Measurements from ENCODE around the gene MT1E. TPM values are rescaled to one million over a fixed set of nuclear protein-coding genes. Genes with fewer than 3 reads are reported as not detected.

The MT1E gene
- total and polyA plus RNA-seq, 11 donors, result 33.3 to 192 (median 103) TPM

DNA sequence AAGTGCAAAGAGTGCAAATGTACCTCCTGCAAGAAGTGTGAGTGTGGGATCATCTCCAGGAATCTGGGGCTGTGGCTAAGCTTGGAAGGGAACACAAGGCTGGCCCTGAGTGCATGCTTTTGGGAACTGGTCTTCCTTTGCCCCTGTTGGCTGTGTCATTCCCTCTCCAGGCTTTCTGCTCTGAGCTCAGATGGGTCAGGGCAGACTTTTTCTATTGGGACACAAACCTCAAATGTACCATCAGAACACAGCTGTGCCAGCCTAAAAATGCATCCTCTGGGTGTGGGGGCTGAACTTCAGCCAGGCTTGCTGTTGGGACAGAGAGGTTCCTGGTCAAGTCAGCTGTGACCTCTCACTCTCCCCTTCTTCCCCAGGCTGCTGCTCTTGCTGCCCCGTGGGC is 27.0 kb downstream of the MT1E start:
- no peaks in the 10 kb centered on the region for H3K36me3 ChIP-seq
- H3K4me3 ChIP-seq, result no peak overlapping the region
- intact Hi-C loops (cut with DNase I), result no loop called here
- WGBS, 4 donors, result 53 to 73% (median 58%) methylated on average over 1 of the region's 1 CpG
- H3K27me3 ChIP-seq, result peaks cover 0 to 23% (median 9%) of the 10 kb centered on the region in 9 donors
- H3K27ac ChIP-seq, result no peak overlapping the region
- H3K9me3 ChIP-seq, result no peaks in the 10 kb centered on the region
- no peak for TF ChIP-seq POLR2A (IDR thresholded peaks at IDR 0.05)
- TF ChIP-seq, protein P1, sequence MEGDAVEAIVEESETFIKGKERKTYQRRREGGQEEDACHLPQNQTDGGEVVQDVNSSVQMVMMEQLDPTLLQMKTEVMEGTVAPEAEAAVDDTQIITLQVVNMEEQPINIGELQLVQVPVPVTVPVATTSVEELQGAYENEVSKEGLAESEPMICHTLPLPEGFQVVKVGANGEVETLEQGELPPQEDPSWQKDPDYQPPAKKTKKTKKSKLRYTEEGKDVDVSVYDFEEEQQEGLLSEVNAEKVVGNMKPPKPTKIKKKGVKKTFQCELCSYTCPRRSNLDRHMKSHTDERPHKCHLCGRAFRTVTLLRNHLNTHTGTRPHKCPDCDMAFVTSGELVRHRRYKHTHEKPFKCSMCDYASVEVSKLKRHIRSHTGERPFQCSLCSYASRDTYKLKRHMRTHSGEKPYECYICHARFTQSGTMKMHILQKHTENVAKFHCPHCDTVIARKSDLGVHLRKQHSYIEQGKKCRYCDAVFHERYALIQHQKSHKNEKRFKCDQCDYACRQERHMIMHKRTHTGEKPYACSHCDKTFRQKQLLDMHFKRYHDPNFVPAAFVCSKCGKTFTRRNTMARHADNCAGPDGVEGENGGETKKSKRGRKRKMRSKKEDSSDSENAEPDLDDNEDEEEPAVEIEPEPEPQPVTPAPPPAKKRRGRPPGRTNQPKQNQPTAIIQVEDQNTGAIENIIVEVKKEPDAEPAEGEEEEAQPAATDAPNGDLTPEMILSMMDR (IDR thresholded peaks at IDR 0.05), result no peak
- DNase-seq (no peak), ATAC-seq (no peak)
- H3K4me1 ChIP-seq, result peaks cover 0 to 7% (median 4%) of the 10 kb centered on the region in 12 donors

DNA sequence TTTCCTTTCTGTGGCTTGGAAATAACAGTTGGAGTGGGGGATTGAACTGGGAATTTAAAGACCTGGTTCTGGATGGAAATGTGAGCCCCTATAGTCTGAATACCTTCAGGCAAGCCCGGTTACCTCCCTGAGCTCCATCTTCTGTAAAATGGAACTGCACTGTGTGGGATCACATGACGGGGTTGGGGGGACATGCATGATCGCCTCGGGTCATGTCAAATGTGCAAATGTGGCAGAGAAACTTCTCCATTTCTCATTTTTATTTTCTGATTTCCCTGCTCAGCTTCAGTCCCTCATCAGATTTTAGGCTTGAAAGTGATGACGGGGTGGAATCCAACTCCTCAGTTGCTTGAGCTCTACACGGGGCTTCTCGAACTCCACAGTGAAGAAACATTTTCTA is 27.6 kb downstream of the MT1E start:
- ATAC-seq (no peak), DNase-seq (no peak)
- intact Hi-C loops (cut with DNase I), result no loop called here
- peaks cover 0 to 13% (median 10%) of the 10 kb centered on the region in 12 donors for H3K4me1 ChIP-seq
- H3K27me3 ChIP-seq, result peaks cover 0 to 22% (median 4%) of the 10 kb centered on the region in 9 donors
- WGBS, 4 donors, result 81 to 89% (median 81%) methylated on average over 7 of the region's 7 CpGs
- TF ChIP-seq, protein P1 (IDR thresholded peaks at IDR 0.05), result no peak
- no peak for TF ChIP-seq POLR2A (IDR thresholded peaks at IDR 0.05)
- H3K9me3 ChIP-seq, result no peaks in the 10 kb centered on the region
- H3K27ac ChIP-seq, result no peak overlapping the region
- no peak overlapping the region for H3K4me3 ChIP-seq
- no peaks in the 10 kb centered on the region for H3K36me3 ChIP-seq

DNA sequence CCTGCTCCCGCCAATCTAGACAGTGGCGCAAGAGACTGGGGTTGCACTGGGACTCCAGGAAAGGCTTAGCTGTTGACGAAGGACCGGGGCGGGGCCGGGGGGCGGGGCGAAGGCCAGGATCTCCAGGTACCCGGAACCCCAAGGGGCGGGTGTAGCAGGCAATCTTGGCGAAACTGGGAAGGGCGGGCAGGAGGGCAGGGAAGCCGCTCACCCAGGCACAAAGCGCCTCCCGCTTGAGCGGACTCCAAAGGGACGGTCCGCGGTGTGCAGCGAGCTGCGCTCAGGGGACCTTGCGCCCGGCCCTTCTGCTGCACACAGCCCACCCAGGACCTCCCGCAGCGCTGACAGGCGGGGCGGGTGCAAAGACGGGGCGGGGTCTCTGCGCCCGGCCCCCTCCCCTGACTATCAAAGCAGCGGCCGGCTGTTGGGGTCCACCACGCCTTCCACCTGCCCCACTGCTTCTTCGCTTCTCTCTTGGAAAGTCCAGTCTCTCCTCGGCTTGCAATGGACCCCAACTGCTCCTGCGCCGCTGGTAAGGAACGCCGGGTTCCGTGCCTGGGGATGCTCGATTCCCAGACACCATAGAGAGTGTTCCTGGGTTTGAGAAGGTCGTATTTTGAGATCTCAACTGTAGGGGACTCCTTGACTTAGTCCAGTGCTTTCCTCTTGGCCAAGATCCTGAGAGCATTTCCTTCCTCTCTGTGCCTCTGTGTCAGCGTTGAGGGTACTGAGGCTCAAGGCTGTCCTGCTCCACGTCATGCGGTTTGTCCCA is 32.2 kb downstream of the MT1E start, which contains the start of gene MT1F:
MT1F (plus strand) TSS at position 405 of the 772 bp plus-strand sequence; CDS start at position 505, 100 bp downstream.
- DNase-seq, result peak; percentile 57 to 82 (median 71)
- Histone ChIP-seq H3K27me3 (peaks cover 0 to 38% (median 13%) of the 10 kb centered on the region in 9 donors), H3K9me3 (no peaks in the 10 kb centered on the region), H3K4me3 (peak within 1 kb of the TSS; percentile 37 to 69 (median 56)), H3K36me3 (no peaks in the 10 kb centered on the region), H3K27ac (peak within 1 kb of the TSS in 4 of 12 donors; percentile 3 to 75 (median 32)), H3K4me1 (peaks cover 0 to 22% (median 12%) of the 10 kb centered on the region in 12 donors)
- peak; percentile 70 to 90 (median 84) for ATAC-seq
- TF ChIP-seq, protein P1 (IDR thresholded peaks at IDR 0.05), result no peak
- no peak for TF ChIP-seq POLR2A (IDR thresholded peaks at IDR 0.05)
- 1 to 3% (median 2%) methylated on average over 23 to 46 of the region's 46 CpGs for WGBS, 4 donors
- intact Hi-C loops (cut with DNase I), result no loop called here

DNA sequence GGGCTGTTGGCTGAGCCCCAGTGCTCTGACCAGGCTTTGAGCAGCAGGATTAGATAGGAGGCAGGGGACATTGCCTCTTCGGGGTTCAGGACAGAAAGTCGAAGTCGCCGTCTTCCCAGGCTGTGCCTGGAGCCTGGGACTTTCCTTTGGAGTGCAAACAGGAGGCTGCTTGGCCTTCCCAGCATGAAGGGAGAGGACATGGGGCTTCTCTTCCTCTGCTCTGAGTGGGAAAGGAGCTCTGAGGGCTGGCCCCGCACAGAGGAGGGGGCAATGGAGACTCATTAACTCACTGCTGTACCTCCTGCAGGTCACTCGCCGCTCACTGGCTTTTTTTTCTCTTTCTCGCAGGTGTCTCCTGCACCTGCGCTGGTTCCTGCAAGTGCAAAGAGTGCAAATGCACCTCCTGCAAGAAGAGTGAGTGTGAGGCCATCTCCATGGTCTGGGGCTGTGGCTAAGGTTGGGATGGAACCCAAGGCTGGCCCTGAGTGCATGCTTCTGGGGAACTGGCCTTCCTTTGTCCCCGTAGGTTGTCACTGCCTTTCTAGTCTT is 32.8 kb downstream of the MT1E start:
- H3K27ac ChIP-seq, result peak overlapping the region in 1 of 12 donors; percentile 3
- intact Hi-C loops (cut with DNase I), result no loop called here
- peaks cover 3 to 44% (median 20%) of the 10 kb centered on the region in 9 donors for H3K27me3 ChIP-seq
- 33 to 58% (median 42%) methylated on average over 6 to 10 of the region's 10 CpGs for WGBS, 4 donors
- H3K4me1 ChIP-seq, result peaks cover 0 to 29% (median 13%) of the 10 kb centered on the region in 12 donors
- H3K9me3 ChIP-seq, result no peaks in the 10 kb centered on the region
- no peak for TF ChIP-seq POLR2A (IDR thresholded peaks at IDR 0.05)
- TF ChIP-seq, protein P1 (IDR thresholded peaks at IDR 0.05), result no peak
- H3K4me3 ChIP-seq, result peak overlapping the region in 11 of 12 donors; percentile 43 to 69 (median 57)
- no peaks in the 10 kb centered on the region for H3K36me3 ChIP-seq
- DNase-seq (peak in 3 of 5 donors; percentile 37 to 68 (median 59)), ATAC-seq (no peak)
